HEK293 (cell line): ENCODE measurements around the gene TYRO3.
A peak's percentile ranks its signal among the peaks of the same experiment; 100 is the strongest.

Experiments
- CTCF ChIA-PET: fragments of 350-600 bp; formaldehyde crosslinking; extraction: SDS; loops from one replicate; lab custom pipeline; 2021; ENCODE audit warnings: antibody characterized with exemption; lab: Yijun Ruan, JAX
- POLR2A ChIA-PET: fragments of 300-600 bp; formaldehyde crosslinking; extraction: SDS; loops from one replicate; lab custom pipeline; 2020; ENCODE audit warnings: antibody characterized with exemption, inconsistent platforms; lab: Yijun Ruan, JAX
- H3K27ac ChIP-seq: fragments of 200-500 bp; sonication (Bioruptor generic); 2 replicates; pipeline ENCODE4 v1.5.1; 2014; ENCODE audit warnings: low read depth, low read length, control low read depth, inconsistent platforms; ENCODE audit errors: extremely low read depth
- H3K36me3 ChIP-seq, 2 experiments: fragments of 200-500 bp in 1 of 2; sonication (Bioruptor generic) in 1 of 2; 1 replicate in 1 of 2; 2 replicates in 1 of 2; pipeline ENCODE4 v1.5.1; 2014 to 2017; ENCODE audit warnings: inconsistent platforms in 2 of 2, low read length in 2 of 2; ENCODE audit not compliant: control insufficient read depth in 2 of 2, insufficient read depth in 1 of 2
- H3K4me1 ChIP-seq: fragments of 200-500 bp; sonication (Bioruptor generic); 2 replicates; pipeline ENCODE4 v1.5.1; 2014; ENCODE audit warnings: mild to moderate bottlenecking, low read length, inconsistent platforms; ENCODE audit not compliant: control insufficient read depth, insufficient read depth
- H3K4me3 ChIP-seq: 2 replicates; pipeline ENCODE4 v1.5.1; 2011; ENCODE audit warnings: low read depth, mild to moderate bottlenecking, control low read depth, low read length, moderate library complexity
- H3K9me3 ChIP-seq: fragments of 200-500 bp; sonication (Bioruptor generic); 2 replicates; pipeline ENCODE4 v1.5.1; 2014; ENCODE audit warnings: low read depth, low read length, inconsistent platforms; ENCODE audit not compliant: control insufficient read depth, insufficient read depth
- KLF16 ChIP-seq: fragments of 450-650 bp; formaldehyde crosslinking; IDR thresholded peaks from 2 replicates; pipeline ENCODE4 v1.5.1; 2017; ENCODE audit warnings: missing biosample characterization, missing genetic modification characterization
- MYNN ChIP-seq: fragments of 450-650 bp; formaldehyde crosslinking; IDR thresholded peaks from 2 replicates; pipeline ENCODE4 v1.5.1; 2016; ENCODE audit warnings: missing biosample characterization, missing genetic modification characterization, borderline replicate concordance
- OVOL3 ChIP-seq: fragments of 450-650 bp; formaldehyde crosslinking; IDR thresholded peaks from 2 replicates; pipeline ENCODE4 v1.5.1; 2016; ENCODE audit warnings: missing biosample characterization, missing genetic modification characterization
- RBAK ChIP-seq: fragments of 450-650 bp; formaldehyde crosslinking; IDR thresholded peaks from 2 replicates; pipeline ENCODE4 v1.5.1; 2016; ENCODE audit warnings: missing biosample characterization, missing genetic modification characterization
- SCRT1 ChIP-seq: fragments of 450-650 bp; formaldehyde crosslinking; IDR thresholded peaks from 2 replicates; pipeline ENCODE4 v1.5.1; 2016; ENCODE audit warnings: missing biosample characterization, missing genetic modification characterization, borderline replicate concordance
- WT1 ChIP-seq: fragments of 450-650 bp; formaldehyde crosslinking; IDR thresholded peaks from 2 replicates; pipeline ENCODE4 v1.5.1; 2016; ENCODE audit warnings: missing biosample characterization, missing genetic modification characterization
- YY2 ChIP-seq: fragments of 450-650 bp; formaldehyde crosslinking; IDR thresholded peaks from 2 replicates; pipeline ENCODE4 v1.5.1; 2016; ENCODE audit warnings: missing biosample characterization, missing genetic modification characterization
- ZIC2 ChIP-seq: fragments of 450-650 bp; formaldehyde crosslinking; IDR thresholded peaks from 2 replicates; pipeline ENCODE4 v1.5.1; 2016; ENCODE audit warnings: missing biosample characterization, missing genetic modification characterization
- ZNF174 ChIP-seq: fragments of 450-650 bp; formaldehyde crosslinking; IDR thresholded peaks from 2 replicates; pipeline ENCODE4 v1.5.0; 2017; ENCODE audit warnings: missing biosample characterization, mild to moderate bottlenecking, missing genetic modification characterization
- ZNF211 ChIP-seq: fragments of 450-650 bp; formaldehyde crosslinking; IDR thresholded peaks from 2 replicates; pipeline ENCODE4 v1.5.1; 2016; ENCODE audit warnings: low read depth, missing biosample characterization, missing genetic modification characterization
- ZNF221 ChIP-seq: fragments of 450-650 bp; formaldehyde crosslinking; IDR thresholded peaks from 2 replicates; pipeline ENCODE4 v1.5.1; 2017; ENCODE audit warnings: missing biosample characterization, missing genetic modification characterization, borderline replicate concordance
- ZNF223 ChIP-seq: fragments of 450-650 bp; formaldehyde crosslinking; IDR thresholded peaks from 2 replicates; pipeline ENCODE4 v1.5.1; 2016; ENCODE audit warnings: missing biosample characterization, missing genetic modification characterization
- ZNF23 ChIP-seq: fragments of 450-650 bp; formaldehyde crosslinking; IDR thresholded peaks from 2 replicates; pipeline ENCODE4 v1.5.1; 2016; ENCODE audit warnings: missing biosample characterization, missing genetic modification characterization, borderline replicate concordance
- ZNF274 ChIP-seq, 2 experiments: fragments of 200-500 bp in 1 of 2; fragments of 450-650 bp in 1 of 2; sonication (Bioruptor generic) in 1 of 2; formaldehyde crosslinking in 1 of 2; IDR thresholded peaks; 2 replicates each; pipeline versions ENCODE4 v1.5.1 to v1.6.1; 2014 to 2016; ENCODE audit warnings: borderline replicate concordance in 1 of 2, inconsistent platforms in 1 of 2, low read length in 1 of 2, missing biosample characterization in 1 of 2, missing genetic modification characterization in 1 of 2
- ZNF404 ChIP-seq: fragments of 450-650 bp; formaldehyde crosslinking; IDR thresholded peaks from 2 replicates; pipeline ENCODE4 v1.5.1; 2017; ENCODE audit warnings: missing biosample characterization, missing genetic modification characterization
- ZNF433 ChIP-seq: fragments of 450-650 bp; formaldehyde crosslinking; IDR thresholded peaks from 2 replicates; pipeline ENCODE4 v1.5.1; 2016; ENCODE audit warnings: missing biosample characterization, missing genetic modification characterization, low read depth
- ZNF48 ChIP-seq: fragments of 450-650 bp; formaldehyde crosslinking; IDR thresholded peaks from 2 replicates; pipeline ENCODE4 v1.5.1; 2016; ENCODE audit warnings: missing biosample characterization, missing genetic modification characterization
- ZNF510 ChIP-seq: fragments of 450-650 bp; formaldehyde crosslinking; IDR thresholded peaks from 2 replicates; pipeline ENCODE4 v1.5.1; 2018; ENCODE audit warnings: mild to moderate bottlenecking, missing genetic modification characterization, missing biosample characterization; ENCODE audit not compliant: insufficient replicate concordance
- ZNF561 ChIP-seq: fragments of 450-650 bp; IDR thresholded peaks from 2 replicates; pipeline ENCODE4 v1.5.1; 2018; ENCODE audit warnings: missing biosample characterization, missing genetic modification characterization, borderline replicate concordance
- ZNF571 ChIP-seq: fragments of 450-650 bp; formaldehyde crosslinking; IDR thresholded peaks from 2 replicates; pipeline ENCODE4 v1.5.0; 2017; ENCODE audit warnings: missing biosample characterization, missing genetic modification characterization
- ZNF596 ChIP-seq: fragments of 450-650 bp; IDR thresholded peaks from 2 replicates; pipeline ENCODE4 v1.5.0; 2018; ENCODE audit warnings: missing biosample characterization, mild to moderate bottlenecking, missing genetic modification characterization, moderate library complexity
- ZNF623 ChIP-seq: fragments of 450-650 bp; formaldehyde crosslinking; IDR thresholded peaks from 2 replicates; pipeline ENCODE4 v1.5.1; 2016; ENCODE audit warnings: missing biosample characterization, missing genetic modification characterization
- ZNF629 ChIP-seq: fragments of 450-650 bp; formaldehyde crosslinking; IDR thresholded peaks from 2 replicates; pipeline ENCODE4 v1.5.1; 2017; ENCODE audit warnings: missing biosample characterization, missing genetic modification characterization
- ZNF664 ChIP-seq: fragments of 450-650 bp; formaldehyde crosslinking; IDR thresholded peaks from 2 replicates; pipeline ENCODE4 v1.5.1; 2016; ENCODE audit warnings: missing biosample characterization, missing genetic modification characterization
- TF ChIP-seq, protein P1 (sequence below): fragments of 450-650 bp; formaldehyde crosslinking; IDR thresholded peaks from 2 replicates; pipeline ENCODE4 v1.5.1; 2017; ENCODE audit warnings: missing biosample characterization, missing genetic modification characterization
- TF ChIP-seq, protein P2 (sequence below): fragments of 450-650 bp; formaldehyde crosslinking; IDR thresholded peaks from 2 replicates; pipeline ENCODE4 v1.5.1; 2016; ENCODE audit warnings: missing biosample characterization, missing genetic modification characterization
- TF ChIP-seq, protein P3 (sequence below): fragments of 450-650 bp; formaldehyde crosslinking; IDR thresholded peaks from 2 replicates; pipeline ENCODE4 v1.5.1; 2016; ENCODE audit warnings: missing biosample characterization, missing genetic modification characterization

Gene TYRO3

DNA sequence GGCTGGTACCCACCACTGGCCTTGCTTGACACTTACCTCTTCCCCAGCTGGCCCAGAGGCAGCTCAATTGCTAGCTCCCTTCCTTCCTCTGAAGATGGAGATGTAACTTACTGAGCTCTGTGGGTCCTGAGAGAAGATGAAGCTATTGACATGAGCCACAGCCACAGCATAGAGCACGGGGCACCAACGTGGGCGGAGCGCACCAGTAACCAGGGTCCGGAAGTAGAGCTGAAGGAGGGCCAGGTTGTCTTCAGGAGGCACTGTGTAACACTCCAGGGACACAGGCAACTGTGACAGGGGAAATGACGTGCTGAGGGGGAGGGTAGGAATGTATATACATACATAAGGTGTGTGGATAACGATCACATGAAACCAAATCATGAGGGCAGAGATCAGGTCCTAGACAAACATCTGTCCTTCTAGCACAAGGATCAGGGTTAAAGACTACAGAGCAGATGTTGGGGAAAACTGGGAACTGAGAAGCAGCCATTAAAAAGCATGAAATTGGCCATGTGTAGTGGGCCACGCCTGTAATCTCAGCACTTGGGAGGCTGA, 41.0 kb upstream of the TYRO3 start (continued):
- no peak for TF ChIP-seq ZNF629 (tag by site-specific recombination)
- TF ChIP-seq, protein P1, sequence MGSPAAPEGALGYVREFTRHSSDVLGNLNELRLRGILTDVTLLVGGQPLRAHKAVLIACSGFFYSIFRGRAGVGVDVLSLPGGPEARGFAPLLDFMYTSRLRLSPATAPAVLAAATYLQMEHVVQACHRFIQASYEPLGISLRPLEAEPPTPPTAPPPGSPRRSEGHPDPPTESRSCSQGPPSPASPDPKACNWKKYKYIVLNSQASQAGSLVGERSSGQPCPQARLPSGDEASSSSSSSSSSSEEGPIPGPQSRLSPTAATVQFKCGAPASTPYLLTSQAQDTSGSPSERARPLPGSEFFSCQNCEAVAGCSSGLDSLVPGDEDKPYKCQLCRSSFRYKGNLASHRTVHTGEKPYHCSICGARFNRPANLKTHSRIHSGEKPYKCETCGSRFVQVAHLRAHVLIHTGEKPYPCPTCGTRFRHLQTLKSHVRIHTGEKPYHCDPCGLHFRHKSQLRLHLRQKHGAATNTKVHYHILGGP (tag by site-specific recombination): no peak
- TF ChIP-seq MYNN (tag by site-specific recombination): no peak
- no peak for TF ChIP-seq ZNF223 (tag by site-specific recombination)
- TF ChIP-seq ZNF221: no peak
- no peak for TF ChIP-seq ZNF274 (IDR thresholded peaks at IDR 0.05; ENCODE audit: low read length)
- TF ChIP-seq ZNF274 (tag by site-specific recombination; IDR thresholded peaks at IDR 0.05; ENCODE audit: borderline replicate concordance): no peak

DNA sequence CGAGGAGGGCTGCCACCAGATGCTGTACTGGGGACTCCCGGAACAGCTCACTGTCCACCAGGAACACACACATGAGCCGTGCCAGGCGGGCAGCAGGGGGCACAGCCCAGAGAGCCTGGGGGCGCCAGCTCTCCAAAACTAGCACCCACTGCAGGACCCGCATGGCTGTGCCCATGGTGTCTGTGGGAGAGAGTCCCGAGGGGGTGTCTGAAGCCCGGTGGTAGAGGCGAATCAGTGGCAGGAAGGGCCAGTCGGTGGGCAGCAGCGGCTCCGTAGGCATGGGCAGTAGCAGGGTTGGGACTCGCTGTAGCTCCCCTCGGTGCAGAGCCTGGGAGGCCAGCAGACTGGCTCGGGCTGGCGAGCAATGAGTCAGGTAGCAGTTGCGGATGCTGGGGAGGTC, 38.4 kb upstream of the TYRO3 start:
- peaks cover 0 to 41% of the 10 kb centered on the region in 2 experiments; a peak in 2 of 3 replicates for H3K36me3 ChIP-seq
- H3K27ac ChIP-seq: no peak overlapping the region
- H3K9me3 ChIP-seq: no peaks in the 10 kb centered on the region
- CTCF ChIA-PET: interaction anchor here (0.6 kb wide), 1 partner anchor 12 kb away, joined by 4 read pairs; no protein-coding TSS in a partner anchor
- TF ChIP-seq ZIC2 (tag by site-specific recombination) (peak; percentile 32; the same call in 1 of the 2 replicates), ZNF404 (tag by site-specific recombination) (no peak), ZNF48 (tag by site-specific recombination) (no peak), MYNN (tag by site-specific recombination) (no peak)
- no peak overlapping the region for H3K4me3 ChIP-seq
- H3K4me1 ChIP-seq: no peaks in the 10 kb centered on the region
- POLR2A ChIA-PET: interaction anchor here (1.2 kb wide), 1 partner anchor 23 kb away, joined by 3 read pairs; the partner anchor contains the start of gene RPAP1

DNA sequence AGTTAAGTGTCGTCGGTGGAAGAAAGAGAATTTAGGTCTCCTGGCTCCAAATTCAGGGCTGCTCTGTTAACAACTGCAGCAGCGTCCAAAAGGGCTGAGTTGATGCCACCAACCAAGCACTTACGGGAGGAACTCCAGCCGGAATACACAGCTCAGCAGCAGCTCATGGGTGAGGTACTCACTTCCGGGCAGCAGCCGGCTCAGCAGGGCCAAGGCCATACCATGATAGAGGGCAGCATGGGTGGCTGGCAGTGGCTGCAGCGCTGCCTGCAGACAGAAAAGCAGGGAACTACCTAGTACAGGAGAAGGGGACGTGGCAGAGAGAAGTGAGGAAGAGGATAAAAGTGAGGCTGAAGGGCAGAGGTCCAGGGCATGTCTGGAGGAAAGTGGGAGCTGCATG, 37.4 kb upstream of the TYRO3 start:
- H3K36me3 ChIP-seq: peaks cover 0 to 48% of the 10 kb centered on the region in 2 experiments; a peak in 2 of 3 replicates
- ChIA-PET POLR2A (no interaction called here), CTCF (interaction anchor here (1.2 kb wide), 1 partner anchor 56 kb away, joined by 3 read pairs; no protein-coding TSS in a partner anchor)
- H3K9me3 ChIP-seq: no peaks in the 10 kb centered on the region
- no peak overlapping the region for H3K4me3 ChIP-seq
- H3K4me1 ChIP-seq: no peaks in the 10 kb centered on the region
- no peak overlapping the region for H3K27ac ChIP-seq
- TF ChIP-seq WT1 (tag by site-specific recombination): no peak
- TF ChIP-seq ZNF174: no peak
- TF ChIP-seq ZNF433 (tag by site-specific recombination): no peak
- no peak for TF ChIP-seq OVOL3 (tag by site-specific recombination)
- TF ChIP-seq SCRT1: no peak
- TF ChIP-seq, protein P2, sequence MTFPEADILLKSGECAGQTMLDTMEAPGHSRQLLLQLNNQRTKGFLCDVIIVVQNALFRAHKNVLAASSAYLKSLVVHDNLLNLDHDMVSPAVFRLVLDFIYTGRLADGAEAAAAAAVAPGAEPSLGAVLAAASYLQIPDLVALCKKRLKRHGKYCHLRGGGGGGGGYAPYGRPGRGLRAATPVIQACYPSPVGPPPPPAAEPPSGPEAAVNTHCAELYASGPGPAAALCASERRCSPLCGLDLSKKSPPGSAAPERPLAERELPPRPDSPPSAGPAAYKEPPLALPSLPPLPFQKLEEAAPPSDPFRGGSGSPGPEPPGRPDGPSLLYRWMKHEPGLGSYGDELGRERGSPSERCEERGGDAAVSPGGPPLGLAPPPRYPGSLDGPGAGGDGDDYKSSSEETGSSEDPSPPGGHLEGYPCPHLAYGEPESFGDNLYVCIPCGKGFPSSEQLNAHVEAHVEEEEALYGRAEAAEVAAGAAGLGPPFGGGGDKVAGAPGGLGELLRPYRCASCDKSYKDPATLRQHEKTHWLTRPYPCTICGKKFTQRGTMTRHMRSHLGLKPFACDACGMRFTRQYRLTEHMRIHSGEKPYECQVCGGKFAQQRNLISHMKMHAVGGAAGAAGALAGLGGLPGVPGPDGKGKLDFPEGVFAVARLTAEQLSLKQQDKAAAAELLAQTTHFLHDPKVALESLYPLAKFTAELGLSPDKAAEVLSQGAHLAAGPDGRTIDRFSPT: no peak
- no peak for TF ChIP-seq MYNN (tag by site-specific recombination)
- TF ChIP-seq YY2 (tag by site-specific recombination): no peak
- TF ChIP-seq, protein P3, sequence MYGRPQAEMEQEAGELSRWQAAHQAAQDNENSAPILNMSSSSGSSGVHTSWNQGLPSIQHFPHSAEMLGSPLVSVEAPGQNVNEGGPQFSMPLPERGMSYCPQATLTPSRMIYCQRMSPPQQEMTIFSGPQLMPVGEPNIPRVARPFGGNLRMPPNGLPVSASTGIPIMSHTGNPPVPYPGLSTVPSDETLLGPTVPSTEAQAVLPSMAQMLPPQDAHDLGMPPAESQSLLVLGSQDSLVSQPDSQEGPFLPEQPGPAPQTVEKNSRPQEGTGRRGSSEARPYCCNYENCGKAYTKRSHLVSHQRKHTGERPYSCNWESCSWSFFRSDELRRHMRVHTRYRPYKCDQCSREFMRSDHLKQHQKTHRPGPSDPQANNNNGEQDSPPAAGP (tag by site-specific recombination): no peak
- no peak for TF ChIP-seq ZNF623 (tag by site-specific recombination)
- no peak for TF ChIP-seq RBAK (tag by site-specific recombination)
- no peak for TF ChIP-seq ZNF23
- TF ChIP-seq ZNF571 (tag by site-specific recombination): no peak
- TF ChIP-seq ZNF510 (tag by site-specific recombination): no peak
- TF ChIP-seq ZNF596: no peak
- TF ChIP-seq ZNF561: no peak
- TF ChIP-seq KLF16 (tag by site-specific recombination): no peak
- no peak for TF ChIP-seq ZNF211
- TF ChIP-seq ZNF664 (tag by site-specific recombination): no peak
